NCI-H345 treated with DMSO at 0.1 percent for 48 hours (cell line): ENCODE results near the gene CCSER1.
A peak's percentile ranks its signal among the peaks of the same experiment; 100 is the strongest.

Source experiments
- DNase-seq: peaks from one replicate; lab custom pipeline; 2025; ENCODE audit not compliant: unreplicated experiment; lab: John Stamatoyannopoulos, UW

Gene CCSER1

GRCh38 chr4:90127223-90127705, at the start of gene CCSER1:
CCSER1 (plus strand) TSS chr4:90127394.
- peak; percentile 60 for DNase-seq

GRCh38 chr4:90078440-90078839, 48.8 kb upstream of the CCSER1 start:
- DNase-seq = no peak

DNA sequence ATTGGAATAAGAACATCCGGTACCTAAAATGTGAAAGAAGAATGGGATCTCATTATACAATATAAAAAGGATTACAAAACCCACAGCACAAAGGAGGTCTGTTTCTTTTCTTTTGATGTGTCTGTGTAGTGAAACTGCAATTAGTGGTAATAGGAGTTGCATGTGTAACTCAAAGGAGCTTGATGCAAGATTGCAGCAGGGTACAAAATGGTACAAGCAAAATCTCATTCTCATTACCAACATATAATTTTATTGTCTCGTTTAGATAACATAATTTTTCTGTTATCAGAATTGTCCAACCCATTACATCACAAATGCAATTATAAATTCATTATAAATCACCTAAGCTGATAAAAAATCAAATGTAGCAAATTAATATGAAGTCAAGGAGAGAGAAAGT, 47.1 kb upstream of the CCSER1 start:
- DNase-seq = no peak

GRCh38 chr4:90081432-90082144, 45.6 kb upstream of the CCSER1 start:
- DNase-seq = no peak

GRCh38 chr4:90082449-90082848, 44.7 kb upstream of the CCSER1 start:
- no peak for DNase-seq

GRCh38 chr4:90084277-90084966, 42.8 kb upstream of the CCSER1 start:
- DNase-seq = no peak

- no peak for DNase-seq
Observed at GRCh38 chr4:90084967-90085295, 42.3 kb upstream of the CCSER1 start.

DNA sequence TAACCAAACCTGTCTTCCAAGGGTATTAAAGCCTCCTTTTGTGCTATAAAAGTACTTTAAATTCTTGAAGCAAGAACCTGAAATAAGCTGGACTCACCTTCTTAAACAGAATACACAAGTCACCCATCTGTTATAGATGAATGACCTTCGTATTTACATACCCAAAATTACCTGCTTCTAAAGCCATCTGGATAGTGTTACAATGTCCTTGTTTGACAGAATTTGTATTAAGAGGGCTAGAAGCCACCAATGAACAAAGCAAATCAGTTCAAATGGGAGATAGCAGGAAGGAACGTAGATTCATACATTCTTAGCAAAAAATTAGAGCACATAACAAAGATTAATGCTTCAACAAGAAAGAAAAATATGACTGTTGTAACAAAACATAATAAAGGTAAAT, 33.7 kb upstream of the CCSER1 start:
- no peak for DNase-seq

- DNase-seq = no peak
Observed at GRCh38 chr4:90095000-90095399, 32.2 kb upstream of the CCSER1 start.

- DNase-seq = no peak
Observed at GRCh38 chr4:90099812-90100211, 27.4 kb upstream of the CCSER1 start.

DNA sequence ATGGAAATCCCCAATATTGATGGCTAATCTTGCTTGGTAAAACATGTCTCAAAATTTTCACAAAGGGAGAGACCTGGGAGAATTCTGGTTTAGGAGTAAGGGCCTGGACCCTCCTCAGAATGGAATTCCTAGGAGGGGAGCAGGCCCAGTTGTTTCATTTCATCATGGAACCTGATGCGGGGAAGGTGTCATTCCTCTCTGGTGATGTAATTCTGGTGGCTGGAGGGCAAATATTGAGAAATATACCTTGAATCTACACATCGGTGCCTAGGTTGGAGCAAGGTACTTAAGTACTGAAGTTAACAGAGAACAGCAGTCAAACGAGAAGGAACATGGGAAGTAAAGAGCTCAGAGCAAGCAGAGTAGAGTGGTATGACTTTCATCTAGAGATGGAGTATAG, 23.2 kb upstream of the CCSER1 start:
- DNase-seq = no peak

DNA sequence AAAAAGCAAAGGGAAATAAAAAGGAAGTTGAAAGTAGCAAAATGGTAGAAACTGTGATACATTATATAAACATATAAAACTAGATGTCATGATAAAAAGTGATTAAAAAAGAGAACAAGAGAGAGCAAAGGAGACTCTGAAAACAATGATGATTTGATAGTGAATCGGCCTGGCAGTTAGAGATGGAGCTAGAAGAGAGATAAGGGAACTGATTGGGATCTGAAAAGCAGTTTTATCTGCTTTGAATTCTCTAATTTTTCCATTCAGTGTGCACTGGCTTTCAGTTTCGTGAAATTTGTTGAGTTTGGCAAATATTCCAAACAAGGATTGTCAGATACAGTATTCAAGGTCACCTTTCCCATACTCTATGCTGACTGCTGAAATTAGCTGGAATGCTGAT, 21.9 kb upstream of the CCSER1 start:
- DNase-seq = no peak

DNA sequence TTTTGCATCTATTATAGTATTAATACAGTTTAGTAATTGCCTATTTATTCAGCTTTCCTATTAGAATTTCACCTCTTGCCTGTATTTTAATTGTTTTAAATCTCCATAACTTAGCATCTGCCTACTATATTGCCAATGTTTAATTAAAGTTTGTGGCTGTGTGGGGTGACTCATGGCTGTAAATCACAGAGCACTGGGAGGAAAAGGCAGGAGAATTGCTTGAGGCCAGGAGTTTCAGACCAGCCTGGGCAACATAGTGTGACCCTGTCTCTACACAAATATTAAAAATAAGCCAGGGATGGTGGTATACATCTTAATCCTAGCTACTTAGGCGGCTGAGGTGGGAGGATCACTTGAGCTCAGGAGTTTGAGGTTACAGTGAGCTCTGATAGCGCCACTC, 14.5 kb upstream of the CCSER1 start:
- no peak for DNase-seq

- DNase-seq = no peak
Observed at GRCh38 chr4:90113881-90114457, 13.2 kb upstream of the CCSER1 start.

- DNase-seq = no peak
Observed at GRCh38 chr4:90118527-90119195, 8.5 kb upstream of the CCSER1 start.

GRCh38 chr4:90120037-90120436, 7.2 kb upstream of the CCSER1 start:
- DNase-seq = no peak

DNA sequence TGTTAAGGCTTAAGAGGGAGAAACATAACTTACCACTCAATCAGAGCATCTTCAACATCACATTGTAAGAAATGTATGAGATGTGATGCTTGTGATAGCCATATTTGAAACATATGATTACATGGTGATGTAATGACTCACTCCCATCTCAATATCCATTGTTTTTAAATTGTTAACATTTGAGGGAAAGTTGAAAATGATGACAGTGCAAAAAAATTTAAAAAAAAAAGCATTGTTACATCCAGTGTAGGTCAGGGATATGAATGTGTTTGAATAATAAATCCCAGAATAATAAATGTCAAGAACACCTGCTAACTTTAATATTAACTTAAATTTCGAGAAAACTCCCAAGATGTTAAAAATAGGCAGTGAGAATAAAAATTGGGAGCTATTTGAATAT, 6.4 kb upstream of the CCSER1 start:
- no peak for DNase-seq

GRCh38 chr4:90121676-90122354, 5.4 kb upstream of the CCSER1 start:
- no peak for DNase-seq

DNA sequence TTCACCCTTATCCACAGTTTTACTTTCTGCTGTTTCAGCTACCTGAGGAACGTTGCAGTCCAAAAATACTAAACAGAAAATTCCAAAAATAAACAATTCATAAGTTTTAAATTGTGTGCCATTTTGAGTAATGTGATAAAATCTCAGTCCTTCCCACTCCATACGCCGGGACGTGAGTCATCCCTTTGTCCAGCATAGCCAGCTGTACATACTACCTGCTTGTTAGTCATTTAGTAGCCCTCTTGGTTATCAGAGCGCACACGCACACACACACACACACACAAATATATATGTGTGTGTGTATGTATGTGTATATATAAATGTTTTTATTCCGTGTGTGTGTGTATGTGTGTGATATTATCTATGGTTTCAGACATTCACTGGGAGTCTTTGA, 4.8 kb upstream of the CCSER1 start:
- no peak for DNase-seq

- DNase-seq = no peak
Observed at GRCh38 chr4:90124276-90124675, 2.9 kb upstream of the CCSER1 start.

GRCh38 chr4:90126805-90127204, 389 bp upstream of the CCSER1 start:
- DNase-seq = no peak
